Tibial artery (tissue), 4 donors: ENCODE results near the gene HSP90B1.

Experiments
- DNase-seq, 2 donors: peaks; one replicate each; pipeline ENCODE4 v3.0.0-alpha.2; 2019
- H3K27ac ChIP-seq, 2 donors: fragments of 200-600 bp; sonication (generic) in 1 of 2; 1 replicate in 1 of 2; 2 replicates in 1 of 2; pipeline ENCODE4 v1.5.1; 2018 to 2019; ENCODE audit warnings: mild to moderate bottlenecking in 1 of 2
- H3K27me3 ChIP-seq, 2 donors: fragments of 200-600 bp; sonication (generic) in 1 of 2; one replicate each; pipeline versions ENCODE4 v1.5.1 to v1.6.0; 2016 to 2019
- H3K36me3 ChIP-seq, 3 donors: fragments of 200-600 bp; sonication (generic) in 2 of 3; one replicate each; pipeline ENCODE4 v1.5.1; 2016 to 2019; ENCODE audit warnings: mild to moderate bottlenecking in 2 of 3
- H3K4me1 ChIP-seq, 4 donors: fragments of 200-600 bp; sonication (generic) in 2 of 4; 1 replicate in 3 of 4; 2 replicates in 1 of 4; pipeline ENCODE4 v1.5.1; 2016 to 2019
- H3K4me3 ChIP-seq, 2 donors: fragments of 200-600 bp; sonication (generic) in 1 of 2; 1 replicate in 1 of 2; 2 replicates in 1 of 2; pipeline ENCODE4 v1.5.1; 2018 to 2019; ENCODE audit warnings: mild to moderate bottlenecking in 2 of 2
- H3K9me3 ChIP-seq, 3 donors: fragments of 200-600 bp; sonication (generic) in 1 of 3; one replicate each; pipeline ENCODE4 v1.5.1; 2016 to 2019
- CTCF ChIP-seq, 2 experiments: fragments of 200-600 bp in 1 of 2; fragments of 450-650 bp in 1 of 2; IDR thresholded peaks; one replicate each; pipeline ENCODE4 v1.5.1; 2017 to 2019; ENCODE audit warnings: antibody characterized with exemption in 2 of 2, mild to moderate bottlenecking in 1 of 2, moderate library complexity in 1 of 2
- intact Hi-C: fragments of 100-400 bp; cut with DNase I; formaldehyde crosslinking; loops from one replicate; pipeline ENCODE4 v1.15.0; 2023; ENCODE audit warnings: low total_unique reads

Gene HSP90B1

GRCh38 chr12:103886195-103886797 lies 43.9 kb upstream of the HSP90B1 start:
- Histone ChIP-seq H3K36me3 (no peaks in the 10 kb centered on the region), H3K27me3 (no peaks in the 10 kb centered on the region), H3K4me1 (no peaks in the 10 kb centered on the region), H3K27ac (no peak overlapping the region), H3K4me3 (no peak overlapping the region), H3K9me3 (no peaks in the 10 kb centered on the region)
- intact Hi-C loops, result no loop called here
- no peak for DNase-seq
- no peak for TF ChIP-seq CTCF (IDR thresholded peaks at IDR 0.05)

GRCh38 chr12:103887738-103888137 lies 42.5 kb upstream of the HSP90B1 start:
- Histone ChIP-seq H3K4me3 (no peak overlapping the region), H3K27me3 (no peaks in the 10 kb centered on the region), H3K4me1 (no peaks in the 10 kb centered on the region), H3K9me3 (no peaks in the 10 kb centered on the region), H3K27ac (no peak overlapping the region), H3K36me3 (no peaks in the 10 kb centered on the region)
- DNase-seq, result no peak
- intact Hi-C loops, result no loop called here
- no peak for TF ChIP-seq CTCF (IDR thresholded peaks at IDR 0.05)

GRCh38 chr12:103897316-103897715 lies 32.9 kb upstream of the HSP90B1 start:
- H3K27ac ChIP-seq, result no peak overlapping the region
- H3K36me3 ChIP-seq, result no peaks in the 10 kb centered on the region
- no peak overlapping the region for H3K4me3 ChIP-seq
- TF ChIP-seq CTCF (IDR thresholded peaks at IDR 0.05), result no peak
- H3K4me1 ChIP-seq, result no peaks in the 10 kb centered on the region
- H3K27me3 ChIP-seq, result no peaks in the 10 kb centered on the region
- DNase-seq, result no peak
- H3K9me3 ChIP-seq, result no peaks in the 10 kb centered on the region
- intact Hi-C loops, result no loop called here

GRCh38 chr12:103901518-103902173 lies 28.6 kb upstream of the HSP90B1 start:
- H3K36me3 ChIP-seq, result no peaks in the 10 kb centered on the region
- no peak overlapping the region for H3K4me3 ChIP-seq
- no peak for TF ChIP-seq CTCF (IDR thresholded peaks at IDR 0.05)
- intact Hi-C loops, result no loop called here
- no peak overlapping the region for H3K27ac ChIP-seq
- H3K27me3 ChIP-seq, result no peaks in the 10 kb centered on the region
- H3K9me3 ChIP-seq, result no peaks in the 10 kb centered on the region
- no peaks in the 10 kb centered on the region for H3K4me1 ChIP-seq
- DNase-seq, result no peak

GRCh38 chr12:103903993-103904392 lies 26.2 kb upstream of the HSP90B1 start:
- no peaks in the 10 kb centered on the region for H3K36me3 ChIP-seq

More at GRCh38 chr12:103903993-103904392, 26.2 kb upstream of the HSP90B1 start:
- peaks cover 0 to 11% (median 2%) of the 10 kb centered on the region in 4 donors for H3K4me1 ChIP-seq
- no peak overlapping the region for H3K4me3 ChIP-seq
- no peak for DNase-seq
- TF ChIP-seq CTCF (IDR thresholded peaks at IDR 0.05), result no peak
- intact Hi-C loops, result no loop called here
- H3K27me3 ChIP-seq, result no peaks in the 10 kb centered on the region
- H3K27ac ChIP-seq, result no peak overlapping the region
- no peaks in the 10 kb centered on the region for H3K9me3 ChIP-seq
